Epithelial cell of alveolus of lung (primary cell): ENCODE measurements around the gene XPNPEP1. TPM values are rescaled to one million over a fixed set of nuclear protein-coding genes. Genes with fewer than 3 reads are reported as not detected.

Experiments used
- total RNA-seq: library from RNA; depleted of rRNA; stranded (reverse); fragments of >200 nt; gene quantifications from 2 replicates; pipeline ENCODE4 v1.2.1, GENCODE V29; 2015

The XPNPEP1 gene
- 58.7 and 99.4 TPM in 2 replicates for total RNA-seq

DNA sequence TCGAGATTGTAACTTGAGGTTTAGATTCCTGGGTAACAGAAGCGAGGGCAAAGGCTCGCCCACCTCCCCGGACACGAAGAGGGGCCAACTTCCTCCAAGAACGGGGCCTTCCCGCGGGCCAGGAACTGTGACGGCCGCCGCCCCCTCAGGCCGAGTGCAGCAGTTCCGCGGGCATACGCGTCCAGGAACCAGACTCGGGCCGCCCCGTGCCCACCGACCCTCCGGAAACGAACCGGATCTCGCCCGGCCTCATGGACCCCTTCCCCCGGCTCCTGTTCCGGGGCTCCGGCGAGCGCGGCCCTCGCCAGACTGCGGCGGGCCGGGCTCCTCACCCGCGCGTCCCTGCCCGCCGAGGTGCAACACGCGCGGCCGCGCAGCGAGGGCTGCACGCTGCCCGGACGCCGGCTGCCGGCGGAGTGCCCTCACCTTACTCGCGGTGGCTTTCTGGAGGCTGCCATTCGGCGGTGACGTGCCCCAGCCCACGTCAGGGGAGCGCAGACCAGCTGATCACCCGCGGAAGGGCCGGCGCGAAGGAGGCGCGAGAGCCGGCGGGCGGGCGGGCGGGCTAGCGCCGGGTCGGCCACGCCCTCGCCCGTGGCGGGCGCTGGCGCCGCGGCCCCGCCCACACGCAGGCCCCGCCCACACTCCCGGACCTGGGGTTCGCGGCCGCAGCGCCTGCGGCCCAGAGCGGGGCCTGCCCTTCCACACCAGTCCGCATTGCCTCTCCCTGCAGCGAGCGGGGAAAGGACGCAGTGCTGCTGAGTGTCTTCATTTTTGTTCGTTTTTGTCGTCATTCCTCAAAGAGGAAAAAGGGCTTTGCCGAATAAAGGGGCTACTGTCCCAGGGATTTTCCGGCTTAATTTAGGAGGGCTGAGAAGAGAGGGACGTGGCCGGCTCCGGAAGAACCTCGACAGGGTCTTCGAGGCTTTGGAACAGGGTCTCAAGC is at the start of gene XPNPEP1:
Gene XPNPEP1 (minus strand): TSS at position 536 of the 946 bp plus-strand sequence. CDS start 78 bp downstream, at position 458.

Other genes with a start within 250 kb of the XPNPEP1 start
- 647 and 681 TPM in 2 replicates for gene ADD3, start 84.5 kb upstream of the XPNPEP1 start, total RNA-seq